ENCODE measurements around the gene DBF4B.

DNA sequence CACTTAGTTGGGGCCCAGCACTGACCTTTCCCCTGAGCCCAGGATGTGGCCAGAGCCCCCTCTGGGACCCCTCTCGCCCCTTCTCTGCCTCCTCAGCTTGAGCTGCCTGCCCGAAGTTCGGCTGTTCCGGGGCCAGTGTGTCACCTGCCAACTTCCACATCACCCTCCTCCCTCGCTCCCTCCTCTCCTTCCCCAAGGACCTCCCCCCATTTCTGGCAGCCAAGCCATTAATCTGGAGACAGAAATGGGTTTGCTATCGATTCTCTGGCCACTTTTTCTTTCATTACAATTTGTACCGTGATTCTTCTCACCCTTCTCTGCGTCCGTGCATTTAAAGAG is 41.5 kb downstream of the DBF4B start:
- TF ChIP-seq POLR2AphosphoS5 (IDR thresholded peaks at IDR 0.05; ENCODE audit: borderline replicate concordance, low read depth, low read length) (no peak), EZH2 (IDR thresholded peaks at IDR 0.05) (no peak), FOXP2 (optimal IDR thresholded peaks at IDR 0.05; ENCODE audit: control extremely low read depth, extremely low read length, insufficient read depth) (no peak)
